Right atrium auricular region (tissue), 2 donors: ENCODE data around the gene BEND7. TPM values are rescaled to one million over a fixed set of nuclear protein-coding genes. Genes with fewer than 3 reads are reported as not detected.
"Not testable (repeated sequence)": the region's sequence is repeated elsewhere in the genome, so short reads cannot be mapped to it uniquely, and the experiment has no call there.

Source experiments
- DNase-seq: peaks from one replicate; pipeline ENCODE4 v3.0.0-alpha.2; 2019; ENCODE audit warnings: low spot score
- H3K27ac ChIP-seq, 2 donors: fragments of 200-600 bp; sonication (generic); 1 replicate in 1 of 2; 2 replicates in 1 of 2; pipeline ENCODE4 v1.5.1; 2016 to 2019
- H3K27me3 ChIP-seq, 2 donors: fragments of 200-600 bp; sonication (generic); one replicate each; pipeline versions ENCODE4 v1.5.1 to v1.6.0; 2017 to 2019
- H3K36me3 ChIP-seq: fragments of 200-600 bp; sonication (generic); one replicate; pipeline ENCODE4 v1.5.1; 2016
- H3K4me1 ChIP-seq, 2 donors: fragments of 200-600 bp; sonication (generic); one replicate each; pipeline versions ENCODE4 v1.5.1 to v1.6.0; 2017 to 2019
- H3K4me3 ChIP-seq, 2 donors: fragments of 200-600 bp; sonication (generic); 1 replicate in 1 of 2; 2 replicates in 1 of 2; pipeline ENCODE4 v1.5.1; 2017 to 2019; ENCODE audit warnings: mild to moderate bottlenecking in 1 of 2, moderate library complexity in 1 of 2
- H3K9me3 ChIP-seq, 2 donors: fragments of 200-600 bp; sonication (generic); one replicate each; pipeline ENCODE4 v1.5.1; 2019
- total RNA-seq, 2 donors: library from RNA; depleted of rRNA; stranded (reverse); fragments of >200 nt; gene quantifications; one replicate each; pipeline ENCODE4 v1.1.0, GENCODE V29; 2016
- TF ChIP-seq, protein P1 (sequence below), 2 donors: fragments of 200-600 bp; sonication (generic); IDR thresholded peaks; one replicate each; pipeline ENCODE4 v1.5.1; 2019; ENCODE audit warnings: antibody characterized with exemption in 2 of 2

BEND7 gene
- total RNA-seq, 2 donors from 2014 or later: 11.5 to 11.6 TPM

- peaks cover 20% of the 10 kb centered on the region for H3K36me3 ChIP-seq
- H3K9me3 ChIP-seq: no peaks in the 10 kb centered on the region
- no peaks in the 10 kb centered on the region for H3K4me1 ChIP-seq
- H3K27me3 ChIP-seq: no peaks in the 10 kb centered on the region
- no peak overlapping the region for H3K4me3 ChIP-seq
- TF ChIP-seq, protein P1, sequence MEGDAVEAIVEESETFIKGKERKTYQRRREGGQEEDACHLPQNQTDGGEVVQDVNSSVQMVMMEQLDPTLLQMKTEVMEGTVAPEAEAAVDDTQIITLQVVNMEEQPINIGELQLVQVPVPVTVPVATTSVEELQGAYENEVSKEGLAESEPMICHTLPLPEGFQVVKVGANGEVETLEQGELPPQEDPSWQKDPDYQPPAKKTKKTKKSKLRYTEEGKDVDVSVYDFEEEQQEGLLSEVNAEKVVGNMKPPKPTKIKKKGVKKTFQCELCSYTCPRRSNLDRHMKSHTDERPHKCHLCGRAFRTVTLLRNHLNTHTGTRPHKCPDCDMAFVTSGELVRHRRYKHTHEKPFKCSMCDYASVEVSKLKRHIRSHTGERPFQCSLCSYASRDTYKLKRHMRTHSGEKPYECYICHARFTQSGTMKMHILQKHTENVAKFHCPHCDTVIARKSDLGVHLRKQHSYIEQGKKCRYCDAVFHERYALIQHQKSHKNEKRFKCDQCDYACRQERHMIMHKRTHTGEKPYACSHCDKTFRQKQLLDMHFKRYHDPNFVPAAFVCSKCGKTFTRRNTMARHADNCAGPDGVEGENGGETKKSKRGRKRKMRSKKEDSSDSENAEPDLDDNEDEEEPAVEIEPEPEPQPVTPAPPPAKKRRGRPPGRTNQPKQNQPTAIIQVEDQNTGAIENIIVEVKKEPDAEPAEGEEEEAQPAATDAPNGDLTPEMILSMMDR (IDR thresholded peaks at IDR 0.05): no peak
- H3K27ac ChIP-seq: no peak overlapping the region
- DNase-seq: no peak
Observed at GRCh38 chr10:13445656-13446400, 83.0 kb downstream of the BEND7 start.

DNA sequence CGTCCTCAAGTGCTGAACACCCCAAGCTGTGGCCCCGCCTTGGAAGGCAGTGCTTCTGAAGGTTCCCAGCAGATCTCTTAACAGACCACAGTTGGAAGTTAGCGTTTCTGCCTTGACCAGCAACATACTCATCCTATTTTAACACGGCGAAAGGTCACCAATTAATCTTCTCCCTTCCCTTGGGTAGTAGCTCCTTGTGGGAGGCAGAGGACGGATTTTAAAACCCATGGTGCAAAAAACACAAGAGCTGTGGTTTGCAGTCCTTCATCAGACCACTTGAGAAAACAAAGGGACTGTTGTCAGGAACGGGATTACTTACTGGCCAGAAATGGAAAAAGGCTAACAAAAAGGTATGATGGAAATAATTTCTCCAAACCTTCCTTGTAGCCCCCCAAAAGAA lies 87.3 kb downstream of the BEND7 start:
- Histone ChIP-seq H3K27me3 (no peaks in the 10 kb centered on the region), H3K4me1 (peaks cover 0 to 13% of the 10 kb centered on the region in 2 donors), H3K27ac (no peak overlapping the region), H3K36me3 (peaks cover 5% of the 10 kb centered on the region), H3K4me3 (no peak overlapping the region), H3K9me3 (no peaks in the 10 kb centered on the region)
- DNase-seq: no peak
- TF ChIP-seq, protein P1 (IDR thresholded peaks at IDR 0.05): no peak

GRCh38 chr10:13440185-13441061 lies 88.4 kb downstream of the BEND7 start:
- DNase-seq: peak; percentile 63

DNA sequence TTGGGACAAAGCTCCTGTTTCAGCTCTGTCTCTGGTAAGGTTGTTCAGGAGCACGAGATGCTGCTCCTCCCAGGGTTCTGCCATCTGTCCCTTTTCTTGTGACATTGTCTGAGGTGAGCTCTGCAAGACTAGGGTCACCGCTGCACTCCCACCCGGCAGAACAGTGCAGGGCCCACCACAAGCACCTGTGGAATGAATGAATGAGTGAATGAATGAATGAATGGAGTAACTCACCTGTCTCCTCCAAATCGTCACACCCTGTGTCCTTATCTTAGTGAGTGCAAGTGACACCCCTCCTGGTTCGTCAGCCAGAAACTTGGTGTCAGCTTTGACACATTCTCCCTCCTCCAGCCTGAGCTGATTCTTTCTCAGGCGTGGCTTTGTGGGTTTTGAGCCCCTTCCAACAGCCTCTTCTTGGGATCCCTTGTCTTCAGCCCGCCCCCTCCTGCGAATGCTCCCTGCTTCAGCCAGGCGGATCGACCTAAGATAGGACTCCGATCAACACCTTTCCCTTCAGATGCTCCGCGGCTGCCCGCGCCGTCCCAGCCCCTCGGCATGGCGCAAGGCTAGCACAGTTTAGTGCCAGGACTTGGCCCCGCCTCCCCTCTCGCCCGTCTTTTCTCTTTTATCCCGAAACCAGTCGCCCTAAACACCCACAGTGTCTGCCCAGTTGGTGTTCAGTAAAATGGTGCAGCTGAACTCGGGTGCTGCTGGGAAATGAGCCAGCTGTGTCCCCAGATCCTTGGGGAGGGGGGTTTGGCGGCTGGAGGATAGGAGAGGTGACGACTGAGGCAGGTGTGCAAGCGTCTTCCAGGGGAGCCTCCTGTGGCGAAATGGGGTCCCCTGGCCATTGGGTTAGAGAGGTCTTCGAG lies 89.3 kb downstream of the BEND7 start:
- TF ChIP-seq, protein P1 (IDR thresholded peaks at IDR 0.05): no peak
- Histone ChIP-seq H3K36me3 (no peaks in the 10 kb centered on the region), H3K27me3 (no peaks in the 10 kb centered on the region), H3K27ac (no peak overlapping the region), H3K9me3 (no peaks in the 10 kb centered on the region), H3K4me1 (peaks cover 0 to 13% of the 10 kb centered on the region in 2 donors), H3K4me3 (peak overlapping the region in 1 of 2 donors; percentile 42)
- no peak for DNase-seq

More at GRCh38 chr10:13440185-13441061, 88.4 kb downstream of the BEND7 start:
- TF ChIP-seq, protein P1 (IDR thresholded peaks at IDR 0.05): peak; percentile 82 to 94
- Histone ChIP-seq H3K4me3 (peak overlapping the region; percentile 19 to 42), H3K9me3 (no peaks in the 10 kb centered on the region), H3K4me1 (peaks cover 0 to 13% of the 10 kb centered on the region in 2 donors), H3K27ac (no peak overlapping the region), H3K36me3 (no peaks in the 10 kb centered on the region), H3K27me3 (no peaks in the 10 kb centered on the region)

DNA sequence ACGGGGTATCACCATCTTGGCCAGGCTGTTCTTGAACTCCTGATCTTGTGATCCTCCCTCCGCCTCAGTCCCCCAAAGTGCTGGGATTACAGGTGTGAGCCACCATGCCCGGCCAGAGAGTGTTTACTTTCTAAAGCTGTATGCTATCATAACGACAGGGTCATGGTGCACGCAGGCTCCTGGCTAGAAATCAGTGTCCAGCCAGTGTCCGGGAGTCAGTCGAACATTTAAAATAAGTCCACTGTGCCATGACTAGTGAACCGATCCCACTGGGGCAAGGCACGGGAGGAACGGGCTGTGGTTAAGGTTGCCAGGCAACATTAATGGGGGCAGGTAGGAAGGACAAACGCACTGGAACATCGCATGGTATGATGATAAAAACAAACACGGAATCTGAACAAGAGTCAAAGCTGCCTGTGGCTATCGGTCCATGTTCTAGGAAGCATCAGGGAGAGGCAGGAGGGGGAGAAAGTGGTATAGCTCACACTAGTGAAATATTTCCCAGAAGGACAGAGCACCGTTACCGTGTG lies 91.7 kb downstream of the BEND7 start:
- DNase-seq: no peak
- Histone ChIP-seq H3K9me3 (no peaks in the 10 kb centered on the region), H3K4me3 (no peak overlapping the region), H3K27me3 (no peaks in the 10 kb centered on the region), H3K4me1 (peaks cover 0 to 13% of the 10 kb centered on the region in 2 donors), H3K36me3 (no peaks in the 10 kb centered on the region), H3K27ac (no peak overlapping the region)
- TF ChIP-seq, protein P1 (IDR thresholded peaks at IDR 0.05): no peak

DNA sequence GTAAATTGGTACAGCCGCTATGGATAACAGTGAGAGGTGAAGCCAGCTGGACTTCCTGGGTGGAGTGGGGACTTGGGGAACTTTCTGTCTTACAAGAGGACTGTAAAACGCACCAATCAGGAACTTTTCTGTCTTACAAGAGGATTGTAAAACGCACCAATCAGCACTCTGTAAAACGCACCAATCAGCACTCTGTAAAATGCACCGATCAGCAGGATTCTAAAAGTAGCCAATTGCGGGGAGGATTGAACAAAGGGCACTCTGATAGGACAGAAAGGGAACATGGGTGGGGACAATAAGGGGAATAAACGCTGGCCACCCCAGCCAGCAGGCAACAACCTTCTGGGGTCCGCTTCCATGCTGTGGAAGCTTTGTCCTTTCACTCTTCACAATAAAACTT lies 100.9 kb downstream of the BEND7 start:
- H3K27me3 ChIP-seq, H3K4me3 ChIP-seq, DNase-seq, H3K27ac ChIP-seq, H3K9me3 ChIP-seq, H3K36me3 ChIP-seq, H3K4me1 ChIP-seq: not testable (repeated sequence)
